NCI-H1105 (cell line): ENCODE measurements around the gene KCNQ1.

ENCODE experiments used
- DNase-seq: peaks from one replicate; lab custom pipeline; 2025; lab: John Stamatoyannopoulos, UW

Gene KCNQ1

GRCh38 chr11:2731130-2732125, 286.6 kb downstream of the KCNQ1 start:
- DNase-seq, result no peak

- DNase-seq, result no peak
Observed at GRCh38 chr11:2732261-2732939, 287.6 kb downstream of the KCNQ1 start.

- no peak for DNase-seq
Observed at GRCh38 chr11:2732940-2733628, 288.3 kb downstream of the KCNQ1 start.

GRCh38 chr11:2734181-2735052, 289.6 kb downstream of the KCNQ1 start:
- no peak for DNase-seq

GRCh38 chr11:2735053-2735589, 290.3 kb downstream of the KCNQ1 start:
- DNase-seq, result no peak

GRCh38 chr11:2736577-2737225, 291.9 kb downstream of the KCNQ1 start:
- no peak for DNase-seq

GRCh38 chr11:2737226-2737590, 292.4 kb downstream of the KCNQ1 start:
- DNase-seq, result no peak

GRCh38 chr11:2737866-2738265, 293.1 kb downstream of the KCNQ1 start:
- no peak for DNase-seq

- no peak for DNase-seq
Observed at GRCh38 chr11:2738551-2739431, 294.0 kb downstream of the KCNQ1 start.

GRCh38 chr11:2739531-2740274, 294.9 kb downstream of the KCNQ1 start:
- no peak for DNase-seq

GRCh38 chr11:2740275-2740940, 295.6 kb downstream of the KCNQ1 start:
- DNase-seq, result no peak

- no peak for DNase-seq
Observed at GRCh38 chr11:2741006-2741376, 296.2 kb downstream of the KCNQ1 start.

GRCh38 chr11:2741377-2742131, 296.7 kb downstream of the KCNQ1 start:
- DNase-seq, result no peak

GRCh38 chr11:2742201-2742600, 297.4 kb downstream of the KCNQ1 start:
- DNase-seq, result no peak

- no peak for DNase-seq
Observed at GRCh38 chr11:2742611-2743426, 298.0 kb downstream of the KCNQ1 start.

- DNase-seq, result no peak
Observed at GRCh38 chr11:2743427-2744110, 298.8 kb downstream of the KCNQ1 start.
